ENCODE measurements around the gene TMEM63C. TPM values are rescaled to one million over a fixed set of nuclear protein-coding genes. Genes with fewer than 3 reads are reported as not detected.

The TMEM63C gene
- total and polyA plus RNA-seq, 2 donors from 2014 or later: 0.84 to 1.9 TPM

DNA sequence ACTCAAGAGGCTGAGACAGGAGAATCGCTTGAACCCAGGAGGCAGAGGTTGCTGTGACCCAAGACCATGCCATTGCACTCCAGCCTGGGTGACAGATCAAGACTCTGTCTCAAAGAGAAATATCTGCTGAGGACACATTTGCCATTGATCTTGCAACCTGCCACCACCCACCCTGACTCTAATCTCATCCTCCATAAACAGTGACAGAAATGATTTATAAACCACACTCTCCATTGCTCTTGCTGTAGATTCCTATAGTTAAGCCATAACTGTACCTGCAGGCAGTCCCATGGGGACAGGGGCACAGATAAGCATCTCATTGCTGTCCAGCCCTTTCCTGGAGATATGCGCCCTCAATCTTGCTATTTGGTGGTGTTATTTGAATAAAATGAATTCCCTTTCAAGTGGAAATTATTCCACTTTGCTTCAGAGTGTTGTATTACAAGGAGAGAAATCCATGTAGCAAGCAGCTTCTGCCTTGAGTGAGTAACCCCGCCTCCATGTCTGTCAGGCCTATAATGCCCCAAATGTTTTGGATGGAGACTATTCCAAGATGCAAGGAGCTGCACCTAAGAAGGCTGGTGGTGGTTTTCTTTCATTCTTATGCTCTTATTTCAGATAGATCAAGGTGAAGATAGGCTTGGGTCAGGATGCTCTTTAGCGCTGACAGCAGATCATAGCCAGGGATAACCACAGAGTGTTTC is 37.0 kb upstream of the TMEM63C start:
- H3K4me1 ChIP-seq (ENCODE audit: control insufficient read depth in 2 of 3, insufficient read depth in 2 of 3, low read depth in 1 of 3, low read length in 3 of 3): peaks cover 0 to 6% (median 0%) of the 10 kb centered on the region in 3 donors
- H3K27ac ChIP-seq (ENCODE audit: low read depth in 2 of 2, low read length in 2 of 2): no peak overlapping the region
- DNase-seq (no peak), FAIRE-seq (no peak)
- TF ChIP-seq CTCF (IDR thresholded peaks at IDR 0.05; ENCODE audit: borderline replicate concordance, extremely low read depth, insufficient read depth): no peak
- no peak overlapping the region for H3K9ac ChIP-seq (ENCODE audit: low read length in 3 of 3)
- intact Hi-C loops (cut with DNase I): no loop called here
- H3K9me3 ChIP-seq (ENCODE audit: control insufficient read depth in 2 of 3, insufficient read depth in 1 of 3, low read length in 3 of 3): no peaks in the 10 kb centered on the region
- H3K4me3 ChIP-seq (ENCODE audit: low read length in 3 of 3): no peak overlapping the region
- H3K27me3 ChIP-seq (ENCODE audit: control insufficient read depth, insufficient read depth, low read length): peaks cover 29% of the 10 kb centered on the region
- no peaks in the 10 kb centered on the region for H3K36me3 ChIP-seq (ENCODE audit: control insufficient read depth in 2 of 3, insufficient read depth in 3 of 3, low read length in 3 of 3)

DNA sequence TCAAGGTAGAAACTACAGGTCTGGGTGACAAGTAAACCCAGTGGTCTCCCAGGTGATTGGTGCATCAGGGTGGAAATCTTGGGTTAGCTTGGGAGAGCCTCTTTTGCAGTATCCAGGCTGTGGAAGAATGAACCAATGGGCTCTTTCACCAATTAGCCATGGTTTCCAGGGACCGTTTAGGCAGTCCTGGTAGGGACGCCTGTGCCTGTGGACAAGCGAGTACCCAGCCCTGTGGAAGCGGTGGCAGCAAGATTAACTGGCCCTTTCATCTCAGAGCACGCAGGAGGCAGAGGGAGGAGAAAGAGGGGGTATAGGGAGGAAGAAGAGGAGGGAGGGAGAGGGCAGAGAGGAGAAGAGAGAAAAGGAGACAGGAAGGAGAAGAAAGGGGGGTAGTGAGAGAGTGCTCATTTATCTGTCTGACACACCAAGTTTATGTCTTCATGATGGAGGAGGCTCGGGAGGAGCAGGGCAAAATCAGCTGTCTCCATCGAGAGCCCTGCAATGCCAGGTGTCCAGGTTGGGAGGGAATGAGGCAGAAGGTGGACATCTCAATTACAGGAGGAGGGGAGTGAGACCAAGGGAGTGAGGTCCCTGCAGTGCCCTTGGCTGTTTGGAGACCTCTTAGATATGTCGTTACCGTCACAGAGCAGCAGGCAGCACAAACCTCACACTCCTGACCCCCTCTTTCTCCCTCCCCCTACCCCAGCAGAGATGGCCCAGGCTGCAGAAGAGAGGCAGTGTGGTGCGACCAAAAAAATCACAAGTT is 35.4 kb upstream of the TMEM63C start:
- no peak for FAIRE-seq
- Histone ChIP-seq H3K9ac (ENCODE audit: low read length in 3 of 3) (no peak overlapping the region), H3K9me3 (ENCODE audit: control insufficient read depth in 2 of 3, insufficient read depth in 1 of 3, low read length in 3 of 3) (no peaks in the 10 kb centered on the region), H3K4me1 (ENCODE audit: control insufficient read depth in 2 of 3, insufficient read depth in 2 of 3, low read depth in 1 of 3, low read length in 3 of 3) (peaks cover 0 to 2% (median 0%) of the 10 kb centered on the region in 3 donors), H3K4me3 (ENCODE audit: low read length in 3 of 3) (no peak overlapping the region), H3K27me3 (ENCODE audit: control insufficient read depth, insufficient read depth, low read length) (peaks cover 23% of the 10 kb centered on the region), H3K27ac (ENCODE audit: low read depth in 2 of 2, low read length in 2 of 2) (no peak overlapping the region), H3K36me3 (ENCODE audit: control insufficient read depth in 2 of 3, insufficient read depth in 3 of 3, low read length in 3 of 3) (no peaks in the 10 kb centered on the region)
- no peak for TF ChIP-seq CTCF (IDR thresholded peaks at IDR 0.05; ENCODE audit: borderline replicate concordance, extremely low read depth, insufficient read depth)
- intact Hi-C loops (cut with DNase I): no loop called here
- DNase-seq: peak in 4 of 5 donors; percentile 29 to 58 (median 40)

GRCh38 chr14:77148510-77149231 is 32.9 kb upstream of the TMEM63C start:
- no peak overlapping the region for H3K27ac ChIP-seq (ENCODE audit: low read depth in 2 of 2, low read length in 2 of 2)
- intact Hi-C loops (cut with DNase I): no loop called here
- H3K4me1 ChIP-seq (ENCODE audit: control insufficient read depth in 2 of 3, insufficient read depth in 2 of 3, low read depth in 1 of 3, low read length in 3 of 3): no peaks in the 10 kb centered on the region
- peaks cover 11% of the 10 kb centered on the region for H3K27me3 ChIP-seq (ENCODE audit: control insufficient read depth, insufficient read depth, low read length)
- no peaks in the 10 kb centered on the region for H3K36me3 ChIP-seq (ENCODE audit: control insufficient read depth in 2 of 3, insufficient read depth in 3 of 3, low read length in 3 of 3)
- no peak overlapping the region for H3K4me3 ChIP-seq (ENCODE audit: low read length in 3 of 3)
- FAIRE-seq (no peak), DNase-seq (no peak)
- no peak overlapping the region for H3K9ac ChIP-seq (ENCODE audit: low read length in 3 of 3)
- TF ChIP-seq CTCF (IDR thresholded peaks at IDR 0.05; ENCODE audit: borderline replicate concordance, extremely low read depth, insufficient read depth): no peak
- no peaks in the 10 kb centered on the region for H3K9me3 ChIP-seq (ENCODE audit: control insufficient read depth in 2 of 3, insufficient read depth in 1 of 3, low read length in 3 of 3)

Data from kidney (tissue), 14 donors.